ENCODE measurements around the gene VWC2L. TPM values are rescaled to one million over a fixed set of nuclear protein-coding genes. Genes with fewer than 3 reads are reported as not detected.

The VWC2L gene
- total RNA-seq, 6 experiments from 2014 or later, result not detected

DNA sequence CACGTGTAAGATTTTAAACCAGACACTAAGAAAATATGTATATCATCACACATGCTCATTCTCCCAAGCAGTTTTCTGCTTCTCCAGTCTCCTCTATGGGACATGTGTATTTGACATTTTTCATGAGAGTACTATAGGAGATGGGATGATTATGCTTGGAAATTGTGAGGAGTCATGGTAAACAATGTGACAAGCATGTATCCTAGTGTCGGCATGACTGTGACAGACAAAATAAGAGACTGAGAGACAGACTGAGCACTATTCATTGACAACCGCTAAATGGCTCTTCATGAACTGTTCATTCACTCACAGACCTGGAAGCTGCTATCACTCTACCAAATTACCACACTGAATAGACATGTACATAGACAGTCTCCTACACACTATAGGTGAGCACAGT lies 127.1 kb downstream of the VWC2L start:
- no peaks in the 10 kb centered on the region for H3K9me3 ChIP-seq
- intact Hi-C loops (cut with DNase I), result no loop called here

DNA sequence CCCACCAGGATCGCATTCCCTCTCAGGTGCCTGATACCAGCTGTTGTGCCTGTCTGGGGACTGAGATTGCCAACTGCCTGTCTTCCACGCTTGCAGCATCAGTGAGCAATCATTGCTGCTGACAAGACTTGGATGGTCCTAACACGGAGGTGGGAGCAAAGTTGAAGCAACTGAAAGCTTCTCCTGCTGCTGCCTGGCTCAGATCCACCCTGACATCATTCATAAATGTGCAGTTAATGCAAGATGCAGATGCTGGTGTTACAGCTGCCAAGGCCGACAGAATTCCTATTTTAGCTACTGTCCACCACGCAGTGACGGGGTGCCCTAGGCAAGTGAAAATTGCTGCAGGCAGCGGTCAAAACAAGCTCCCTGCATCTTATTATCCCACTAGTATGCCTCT lies 131.4 kb downstream of the VWC2L start:
- Histone ChIP-seq H3K36me3 (no peaks in the 10 kb centered on the region), H3K4me3 (no peak overlapping the region), H3K4me1 (no peaks in the 10 kb centered on the region), H3K9me3 (no peaks in the 10 kb centered on the region), H3K27ac (no peak overlapping the region), H3K27me3 (no peaks in the 10 kb centered on the region)
- no peak for TF ChIP-seq POLR2A (IDR thresholded peaks at IDR 0.05)
- TF ChIP-seq, protein P1, sequence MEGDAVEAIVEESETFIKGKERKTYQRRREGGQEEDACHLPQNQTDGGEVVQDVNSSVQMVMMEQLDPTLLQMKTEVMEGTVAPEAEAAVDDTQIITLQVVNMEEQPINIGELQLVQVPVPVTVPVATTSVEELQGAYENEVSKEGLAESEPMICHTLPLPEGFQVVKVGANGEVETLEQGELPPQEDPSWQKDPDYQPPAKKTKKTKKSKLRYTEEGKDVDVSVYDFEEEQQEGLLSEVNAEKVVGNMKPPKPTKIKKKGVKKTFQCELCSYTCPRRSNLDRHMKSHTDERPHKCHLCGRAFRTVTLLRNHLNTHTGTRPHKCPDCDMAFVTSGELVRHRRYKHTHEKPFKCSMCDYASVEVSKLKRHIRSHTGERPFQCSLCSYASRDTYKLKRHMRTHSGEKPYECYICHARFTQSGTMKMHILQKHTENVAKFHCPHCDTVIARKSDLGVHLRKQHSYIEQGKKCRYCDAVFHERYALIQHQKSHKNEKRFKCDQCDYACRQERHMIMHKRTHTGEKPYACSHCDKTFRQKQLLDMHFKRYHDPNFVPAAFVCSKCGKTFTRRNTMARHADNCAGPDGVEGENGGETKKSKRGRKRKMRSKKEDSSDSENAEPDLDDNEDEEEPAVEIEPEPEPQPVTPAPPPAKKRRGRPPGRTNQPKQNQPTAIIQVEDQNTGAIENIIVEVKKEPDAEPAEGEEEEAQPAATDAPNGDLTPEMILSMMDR (IDR thresholded peaks at IDR 0.05), result no peak
- 43% methylated on average over 3 of the region's 7 CpGs for WGBS (ENCODE audit: insufficient coverage, low coverage, low lambda C conversion rate, missing lambda C conversion rate)
- intact Hi-C loops (cut with DNase I), result no loop called here
- no peak for ATAC-seq
- no peak for DNase-seq

More for the DNA sequence above, 127.1 kb downstream of the VWC2L start:
- no peak for ATAC-seq
- 43% methylated on average over 3 of the region's 3 CpGs for WGBS (ENCODE audit: insufficient coverage, low coverage, low lambda C conversion rate, missing lambda C conversion rate)
- TF ChIP-seq, protein P1 (IDR thresholded peaks at IDR 0.05), result no peak
- no peak for TF ChIP-seq POLR2A (IDR thresholded peaks at IDR 0.05)
- H3K4me1 ChIP-seq, result no peaks in the 10 kb centered on the region
- H3K4me3 ChIP-seq, result no peak overlapping the region
- no peak for DNase-seq
- no peaks in the 10 kb centered on the region for H3K36me3 ChIP-seq
- no peak overlapping the region for H3K27ac ChIP-seq
- no peaks in the 10 kb centered on the region for H3K27me3 ChIP-seq

DNA sequence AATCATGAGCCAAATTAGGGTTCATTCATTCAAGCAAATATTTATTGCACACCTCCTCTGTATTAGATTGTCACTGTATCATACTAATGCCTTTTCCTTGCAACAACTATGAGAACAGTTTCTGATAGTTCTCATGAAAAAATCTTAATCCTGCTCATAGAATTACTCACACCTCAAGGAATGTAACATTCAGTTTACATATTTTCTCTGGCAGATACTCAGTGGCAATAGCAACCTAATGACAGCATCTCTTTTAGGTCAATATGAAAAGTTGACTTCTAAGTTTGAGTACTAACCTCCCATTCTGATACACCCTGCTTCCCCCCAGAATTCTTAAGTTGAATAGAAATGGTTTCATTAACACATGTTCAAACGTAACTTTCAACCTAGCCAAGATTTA lies 132.0 kb downstream of the VWC2L start:
- Histone ChIP-seq H3K4me1 (no peaks in the 10 kb centered on the region), H3K4me3 (no peak overlapping the region), H3K27me3 (no peaks in the 10 kb centered on the region), H3K27ac (no peak overlapping the region), H3K36me3 (no peaks in the 10 kb centered on the region), H3K9me3 (no peaks in the 10 kb centered on the region)
- no peak for TF ChIP-seq POLR2A (IDR thresholded peaks at IDR 0.05)
- TF ChIP-seq, protein P1 (IDR thresholded peaks at IDR 0.05), result no peak
- DNase-seq (no peak), ATAC-seq (no peak)
- WGBS (ENCODE audit: insufficient coverage, low coverage, low lambda C conversion rate, missing lambda C conversion rate), result 57% methylated on average over 1 of the region's 1 CpG
- intact Hi-C loops (cut with DNase I), result no loop called here

DNA sequence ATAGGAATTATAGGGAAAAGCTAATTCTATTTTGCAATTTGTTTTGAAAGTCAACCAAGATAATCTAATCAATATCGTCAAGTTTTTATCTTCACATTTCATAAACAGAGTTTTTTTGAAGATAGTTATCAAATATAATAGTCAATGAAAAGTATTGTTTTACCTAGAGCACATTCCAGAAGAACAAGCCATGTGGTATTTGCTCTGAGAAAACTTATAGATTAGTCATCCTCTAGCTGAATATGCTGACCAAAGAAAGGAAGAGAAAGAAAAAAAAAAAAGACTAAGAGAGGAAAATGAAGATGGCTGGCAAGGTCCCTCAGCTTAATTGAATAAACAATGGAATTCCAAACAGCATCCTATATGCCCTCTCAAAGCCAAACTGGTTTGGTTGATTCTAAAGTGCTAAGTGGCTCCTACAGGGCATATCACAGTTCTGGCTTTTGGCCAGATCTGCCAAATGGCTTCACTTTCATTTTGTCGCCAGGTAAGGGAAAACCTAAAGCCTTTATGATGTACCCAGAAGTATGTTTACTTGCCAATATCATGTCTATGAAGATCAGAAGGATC lies 132.6 kb downstream of the VWC2L start:
- 51% methylated on average over 2 of the region's 2 CpGs for WGBS (ENCODE audit: insufficient coverage, low coverage, low lambda C conversion rate, missing lambda C conversion rate)
- no peak for ATAC-seq
- no peak for TF ChIP-seq POLR2A (IDR thresholded peaks at IDR 0.05)
- TF ChIP-seq, protein P1 (IDR thresholded peaks at IDR 0.05), result no peak
- Histone ChIP-seq H3K27ac (no peak overlapping the region), H3K9me3 (no peaks in the 10 kb centered on the region), H3K4me1 (no peaks in the 10 kb centered on the region), H3K4me3 (no peak overlapping the region), H3K27me3 (no peaks in the 10 kb centered on the region), H3K36me3 (no peaks in the 10 kb centered on the region)
- intact Hi-C loops (cut with DNase I), result no loop called here
- DNase-seq, result no peak
